ENCODE results near the gene SPNS2. TPM values are rescaled to one million over a fixed set of nuclear protein-coding genes. Genes with fewer than 3 reads are reported as not detected.

SPNS2 gene
- total RNA-seq, 1 experiment from 2014 or later = not detected

GRCh38 chr17:4580291-4580690, 81.6 kb downstream of the SPNS2 start:
- Mint-ChIP-seq H3K4me3 (ENCODE audit: unreplicated experiment) (no peak overlapping the region), H3K36me3 (ENCODE audit: insufficient read depth, unreplicated experiment) (no peaks in the 10 kb centered on the region), H3K27ac (ENCODE audit: low read depth, unreplicated experiment) (no peak overlapping the region), H3K4me1 (ENCODE audit: insufficient read depth, unreplicated experiment) (peaks cover 7% of the 10 kb centered on the region), H3K27me3 (ENCODE audit: insufficient read depth, unreplicated experiment) (peaks cover 40% of the 10 kb centered on the region), H3K9me3 (ENCODE audit: unreplicated experiment) (no peaks in the 10 kb centered on the region)
- no peak for DNase-seq (ENCODE audit: unreplicated experiment)
- POLR2A ChIA-PET = interaction anchor here (0.6 kb wide), 1 partner anchor 139 kb away, joined by 3 read pairs; no protein-coding TSS in a partner anchor
- no TSS peak for BruUV-seq (replicated peaks)
- TF ChIP-seq CTCF (IDR thresholded peaks at IDR 0.05; ENCODE audit: unreplicated experiment) = no peak
- intact Hi-C loops (cut with micrococcal nuclease) = no loop called here
- CTCF ChIA-PET = interaction anchor here (1.8 to 2.0 kb wide), 2 partner anchors 13 to 15 kb away, joined by 6 to 7 read pairs; no protein-coding TSS in a partner anchor

- ChIA-PET POLR2A (no interaction called here), CTCF (interaction anchor here (0.9 kb wide), 1 partner anchor 15 kb away, joined by 4 read pairs; no protein-coding TSS in a partner anchor)
- no peaks in the 10 kb centered on the region for H3K36me3 Mint-ChIP-seq (ENCODE audit: insufficient read depth, unreplicated experiment)
- H3K4me3 Mint-ChIP-seq (ENCODE audit: unreplicated experiment) = no peak overlapping the region
- peaks cover 7% of the 10 kb centered on the region for H3K4me1 Mint-ChIP-seq (ENCODE audit: insufficient read depth, unreplicated experiment)
- no TSS peak for BruUV-seq (replicated peaks)
- peaks cover 58% of the 10 kb centered on the region for H3K27me3 Mint-ChIP-seq (ENCODE audit: insufficient read depth, unreplicated experiment)
- no peak for DNase-seq (ENCODE audit: unreplicated experiment)
- H3K9me3 Mint-ChIP-seq (ENCODE audit: unreplicated experiment) = no peaks in the 10 kb centered on the region
- intact Hi-C loops (cut with micrococcal nuclease) = no loop called here
- no peak overlapping the region for H3K27ac Mint-ChIP-seq (ENCODE audit: low read depth, unreplicated experiment)
- no peak for TF ChIP-seq CTCF (IDR thresholded peaks at IDR 0.05; ENCODE audit: unreplicated experiment)
Measured at GRCh38 chr17:4582101-4582501, 83.4 kb downstream of the SPNS2 start.

GRCh38 chr17:4582691-4583090, 84.0 kb downstream of the SPNS2 start:
- Mint-ChIP-seq H3K4me3 (ENCODE audit: unreplicated experiment) (no peak overlapping the region), H3K27ac (ENCODE audit: low read depth, unreplicated experiment) (no peak overlapping the region), H3K9me3 (ENCODE audit: unreplicated experiment) (no peaks in the 10 kb centered on the region), H3K36me3 (ENCODE audit: insufficient read depth, unreplicated experiment) (no peaks in the 10 kb centered on the region), H3K27me3 (ENCODE audit: insufficient read depth, unreplicated experiment) (peaks cover 60% of the 10 kb centered on the region), H3K4me1 (ENCODE audit: insufficient read depth, unreplicated experiment) (peaks cover 7% of the 10 kb centered on the region)
- no TSS peak for BruUV-seq (replicated peaks)
- intact Hi-C loops (cut with micrococcal nuclease) = no loop called here
- ChIA-PET CTCF (interaction anchor here (0.9 kb wide), 1 partner anchor 16 kb away, joined by 4 read pairs; no protein-coding TSS in a partner anchor), POLR2A (no interaction called here)
- DNase-seq (ENCODE audit: unreplicated experiment) = no peak
- TF ChIP-seq CTCF (IDR thresholded peaks at IDR 0.05; ENCODE audit: unreplicated experiment) = no peak

GRCh38 chr17:4583206-4583605, 84.5 kb downstream of the SPNS2 start:
- no TSS peak for BruUV-seq (replicated peaks)
- ChIA-PET POLR2A (no interaction called here), CTCF (no interaction called here)
- Mint-ChIP-seq H3K4me1 (ENCODE audit: insufficient read depth, unreplicated experiment) (peaks cover 7% of the 10 kb centered on the region), H3K9me3 (ENCODE audit: unreplicated experiment) (no peaks in the 10 kb centered on the region), H3K36me3 (ENCODE audit: insufficient read depth, unreplicated experiment) (no peaks in the 10 kb centered on the region), H3K4me3 (ENCODE audit: unreplicated experiment) (no peak overlapping the region), H3K27ac (ENCODE audit: low read depth, unreplicated experiment) (no peak overlapping the region), H3K27me3 (ENCODE audit: insufficient read depth, unreplicated experiment) (peaks cover 60% of the 10 kb centered on the region)
- TF ChIP-seq CTCF (IDR thresholded peaks at IDR 0.05; ENCODE audit: unreplicated experiment) = no peak
- intact Hi-C loops (cut with micrococcal nuclease) = no loop called here
- no peak for DNase-seq (ENCODE audit: unreplicated experiment)
